ENCODE measurements around the gene PLK2. TPM values are rescaled to one million over a fixed set of nuclear protein-coding genes. Genes with fewer than 3 reads are reported as not detected.

Gene PLK2
- total and polyA plus RNA-seq, 10 donors: 23.2 to 519 (median 296) TPM

- Histone ChIP-seq H3K4me1 (peaks cover 3 to 54% (median 23%) of the 10 kb centered on the region in 6 donors), H3K27ac (peak overlapping the region in 6 of 8 donors; percentile 19 to 73 (median 64)), H3K27me3 (replicated peaks in 1 of 7) (no peaks in the 10 kb centered on the region), H3K4me3 (no peak overlapping the region), H3K9me3 (no peaks in the 10 kb centered on the region), H3K36me3 (no peaks in the 10 kb centered on the region)
- no peak for TF ChIP-seq POLR2A (IDR thresholded peaks at IDR 0.05)
- TF ChIP-seq, protein P1, sequence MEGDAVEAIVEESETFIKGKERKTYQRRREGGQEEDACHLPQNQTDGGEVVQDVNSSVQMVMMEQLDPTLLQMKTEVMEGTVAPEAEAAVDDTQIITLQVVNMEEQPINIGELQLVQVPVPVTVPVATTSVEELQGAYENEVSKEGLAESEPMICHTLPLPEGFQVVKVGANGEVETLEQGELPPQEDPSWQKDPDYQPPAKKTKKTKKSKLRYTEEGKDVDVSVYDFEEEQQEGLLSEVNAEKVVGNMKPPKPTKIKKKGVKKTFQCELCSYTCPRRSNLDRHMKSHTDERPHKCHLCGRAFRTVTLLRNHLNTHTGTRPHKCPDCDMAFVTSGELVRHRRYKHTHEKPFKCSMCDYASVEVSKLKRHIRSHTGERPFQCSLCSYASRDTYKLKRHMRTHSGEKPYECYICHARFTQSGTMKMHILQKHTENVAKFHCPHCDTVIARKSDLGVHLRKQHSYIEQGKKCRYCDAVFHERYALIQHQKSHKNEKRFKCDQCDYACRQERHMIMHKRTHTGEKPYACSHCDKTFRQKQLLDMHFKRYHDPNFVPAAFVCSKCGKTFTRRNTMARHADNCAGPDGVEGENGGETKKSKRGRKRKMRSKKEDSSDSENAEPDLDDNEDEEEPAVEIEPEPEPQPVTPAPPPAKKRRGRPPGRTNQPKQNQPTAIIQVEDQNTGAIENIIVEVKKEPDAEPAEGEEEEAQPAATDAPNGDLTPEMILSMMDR (IDR thresholded peaks at IDR 0.05 in 8 of 11, conservative IDR thresholded peaks at IDR 0.05 in 3 of 11): no peak
- no peak for TF ChIP-seq POLR2AphosphoS5 (IDR thresholded peaks at IDR 0.05)
- intact Hi-C loops (cut with DNase I; ENCODE audit: low total_unique reads): no loop called here
- DNase-seq: no peak
- WGBS, 5 donors: 48 to 68% (median 63%) methylated on average over 3 of the region's 3 CpGs
Observed at GRCh38 chr5:58505502-58505901, 45.6 kb upstream of the PLK2 start.

GRCh38 chr5:58504766-58505165 is 44.9 kb upstream of the PLK2 start:
- intact Hi-C loops (cut with DNase I; ENCODE audit: low total_unique reads): no loop called here
- peaks cover 4 to 61% (median 28%) of the 10 kb centered on the region in 6 donors for H3K4me1 ChIP-seq
- H3K27me3 ChIP-seq (replicated peaks in 1 of 7): no peaks in the 10 kb centered on the region
- no peaks in the 10 kb centered on the region for H3K36me3 ChIP-seq
- peak overlapping the region in 4 of 8 donors; percentile 62 to 73 (median 68) for H3K27ac ChIP-seq
- TF ChIP-seq, protein P1 (IDR thresholded peaks at IDR 0.05 in 8 of 11, conservative IDR thresholded peaks at IDR 0.05 in 3 of 11): no peak
- WGBS, 5 donors: 66 to 72% (median 68%) methylated on average over 3 of the region's 3 CpGs
- no peak overlapping the region for H3K4me3 ChIP-seq
- no peaks in the 10 kb centered on the region for H3K9me3 ChIP-seq
- DNase-seq: no peak

DNA sequence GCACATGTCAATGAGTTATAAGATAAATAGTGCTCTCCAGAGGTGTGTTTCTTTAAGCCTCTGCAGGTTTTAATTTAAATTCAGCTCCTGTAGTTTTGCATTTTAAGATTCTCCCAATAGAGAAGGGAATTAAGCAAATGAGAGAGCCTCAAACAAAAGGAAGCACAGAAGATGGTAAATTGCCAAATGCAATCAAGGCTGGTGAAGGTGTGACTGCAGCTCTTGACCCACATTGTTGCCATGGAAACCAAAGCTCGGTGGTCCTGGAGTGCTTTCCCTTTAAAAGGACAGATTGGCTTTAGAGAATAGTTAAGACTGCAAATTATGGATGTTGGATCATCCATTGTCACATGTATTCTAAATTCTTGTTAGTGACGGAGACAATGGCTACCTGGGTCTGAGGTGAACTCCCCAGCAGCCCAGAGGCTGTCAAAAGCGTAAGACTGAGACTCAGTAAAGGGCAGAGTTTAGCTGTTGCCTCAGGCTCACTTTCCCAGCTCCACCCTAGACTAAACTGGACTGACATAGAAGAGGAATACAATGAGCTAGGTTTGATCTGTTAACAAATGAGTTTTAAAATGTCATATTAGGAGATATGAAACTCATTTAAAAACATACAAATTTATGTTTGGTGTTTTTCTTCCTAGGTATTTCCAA is 43.6 kb upstream of the PLK2 start:
- no peaks in the 10 kb centered on the region for H3K9me3 ChIP-seq
- no peak overlapping the region for H3K27ac ChIP-seq
- intact Hi-C loops (cut with DNase I; ENCODE audit: low total_unique reads): no loop called here

GRCh38 chr5:58501778-58502417 is 42.0 kb upstream of the PLK2 start:
- TF ChIP-seq POLR2AphosphoS5 (IDR thresholded peaks at IDR 0.05) (no peak), POLR2A (IDR thresholded peaks at IDR 0.05) (no peak)
- TF ChIP-seq, protein P1 (IDR thresholded peaks at IDR 0.05 in 8 of 11, conservative IDR thresholded peaks at IDR 0.05 in 3 of 11): no peak
- peaks cover 7 to 72% (median 40%) of the 10 kb centered on the region in 6 donors for H3K4me1 ChIP-seq
- WGBS, 5 donors: 84 to 89% (median 86%) methylated on average over 2 of the region's 2 CpGs
- no peaks in the 10 kb centered on the region for H3K27me3 ChIP-seq (replicated peaks in 1 of 7)
- intact Hi-C loops (cut with DNase I; ENCODE audit: low total_unique reads): no loop called here
- H3K4me3 ChIP-seq: no peak overlapping the region
- H3K9me3 ChIP-seq: no peaks in the 10 kb centered on the region
- DNase-seq: peak; percentile 37
- no peak overlapping the region for H3K27ac ChIP-seq
- peaks cover 0 to under 1% (median 0%) of the 10 kb centered on the region in 6 donors for H3K36me3 ChIP-seq

More for the DNA sequence above, 43.6 kb upstream of the PLK2 start:
- H3K36me3 ChIP-seq: no peaks in the 10 kb centered on the region
- peaks cover 7 to 74% (median 40%) of the 10 kb centered on the region in 6 donors for H3K4me1 ChIP-seq
- TF ChIP-seq POLR2AphosphoS5 (IDR thresholded peaks at IDR 0.05): no peak
- TF ChIP-seq, protein P1 (IDR thresholded peaks at IDR 0.05 in 8 of 11, conservative IDR thresholded peaks at IDR 0.05 in 3 of 11): no peak
- TF ChIP-seq POLR2A (IDR thresholded peaks at IDR 0.05): no peak
- H3K27me3 ChIP-seq (replicated peaks in 1 of 7): no peaks in the 10 kb centered on the region
- 75 to 86% (median 83%) methylated on average over 3 of the region's 3 CpGs for WGBS, 5 donors
- no peak for DNase-seq
- no peak overlapping the region for H3K4me3 ChIP-seq

Data from spleen (tissue), 11 donors.